ENCODE results near the gene TOMT.
"Not testable (repeated sequence)": the region's sequence is repeated elsewhere in the genome, so short reads cannot be mapped to it uniquely, and the experiment has no call there.

Gene TOMT

GRCh38 chr11:72144807-72145565 lies 39.3 kb downstream of the TOMT start:
- DNase-seq (ENCODE audit: low read depth, low spot score), result peak; percentile 36
- no peak for TF ChIP-seq CTCF (IDR thresholded peaks at IDR 0.05; ENCODE audit: low read depth, low read length)
- no peak overlapping the region for H3K4me3 ChIP-seq (ENCODE audit: low read depth, low read length)
- in situ Hi-C loops (cut with HindIII; ENCODE audit: low sequenced_read_pairs), result no loop called here

DNA sequence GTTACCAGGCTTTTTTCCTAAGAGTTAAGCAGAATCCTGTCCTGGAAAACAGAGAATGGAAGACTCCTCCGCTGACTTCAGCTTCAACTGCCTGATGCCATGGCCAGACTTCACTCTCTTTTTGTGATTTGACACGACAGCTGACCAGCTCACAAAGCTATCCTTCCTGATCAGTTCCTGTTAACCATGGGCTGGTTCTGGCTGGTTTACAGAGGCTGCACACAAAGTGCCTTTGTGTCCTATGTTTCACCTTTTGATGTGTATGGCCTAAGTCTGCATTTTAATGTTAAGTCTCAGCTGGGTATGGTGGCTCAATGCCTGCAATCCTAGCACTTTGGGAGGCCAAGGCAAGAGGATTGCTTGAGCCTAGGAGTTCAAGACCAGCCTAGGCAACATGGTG lies 40.9 kb downstream of the TOMT start:
- in situ Hi-C loops (cut with HindIII; ENCODE audit: low sequenced_read_pairs), result no loop called here
- no peak for DNase-seq (ENCODE audit: low read depth, low spot score)

GRCh38 chr11:72150882-72151281 lies 45.2 kb downstream of the TOMT start:
- no peak for TF ChIP-seq CTCF (IDR thresholded peaks at IDR 0.05; ENCODE audit: low read depth, low read length)
- DNase-seq (ENCODE audit: low read depth, low spot score), result no peak
- H3K4me3 ChIP-seq (ENCODE audit: low read depth, low read length), result no peak overlapping the region
- in situ Hi-C loops (cut with HindIII; ENCODE audit: low sequenced_read_pairs), result no loop called here

More for the DNA sequence above, 40.9 kb downstream of the TOMT start:
- TF ChIP-seq CTCF (IDR thresholded peaks at IDR 0.05; ENCODE audit: low read depth, low read length), result no peak
- H3K4me3 ChIP-seq (ENCODE audit: low read depth, low read length), result no peak overlapping the region

DNA sequence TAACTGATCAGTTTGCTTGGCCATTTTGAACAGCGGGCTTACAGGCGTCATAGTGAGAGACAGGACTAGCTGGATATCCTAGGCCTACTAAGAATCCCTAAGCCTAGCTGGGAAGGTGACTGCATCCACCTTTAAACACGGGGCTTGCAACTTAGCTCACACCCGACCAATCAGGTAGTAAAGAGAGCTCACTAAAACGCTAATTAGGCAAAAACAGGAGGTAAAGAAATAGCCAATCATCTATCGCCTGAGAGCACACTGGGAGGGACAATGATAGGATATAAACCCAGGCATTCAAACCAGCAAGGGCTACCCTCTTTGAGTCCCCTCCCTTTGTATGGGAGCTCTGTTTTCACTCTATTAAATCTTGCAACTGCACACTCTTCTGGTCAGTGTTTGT lies 48.1 kb downstream of the TOMT start:
- DNase-seq (ENCODE audit: low read depth, low spot score); H3K4me3 ChIP-seq (ENCODE audit: low read depth, low read length); in situ Hi-C loops (cut with HindIII; ENCODE audit: low sequenced_read_pairs): not testable (repeated sequence)

- in situ Hi-C loops (cut with HindIII; ENCODE audit: low sequenced_read_pairs), result no loop called here
- no peak overlapping the region for H3K4me3 ChIP-seq (ENCODE audit: low read depth, low read length)
- TF ChIP-seq CTCF (IDR thresholded peaks at IDR 0.05; ENCODE audit: low read depth, low read length), result no peak
- no peak for DNase-seq (ENCODE audit: low read depth, low spot score)
Measured at GRCh38 chr11:72154816-72155215, 49.1 kb downstream of the TOMT start.

DNA sequence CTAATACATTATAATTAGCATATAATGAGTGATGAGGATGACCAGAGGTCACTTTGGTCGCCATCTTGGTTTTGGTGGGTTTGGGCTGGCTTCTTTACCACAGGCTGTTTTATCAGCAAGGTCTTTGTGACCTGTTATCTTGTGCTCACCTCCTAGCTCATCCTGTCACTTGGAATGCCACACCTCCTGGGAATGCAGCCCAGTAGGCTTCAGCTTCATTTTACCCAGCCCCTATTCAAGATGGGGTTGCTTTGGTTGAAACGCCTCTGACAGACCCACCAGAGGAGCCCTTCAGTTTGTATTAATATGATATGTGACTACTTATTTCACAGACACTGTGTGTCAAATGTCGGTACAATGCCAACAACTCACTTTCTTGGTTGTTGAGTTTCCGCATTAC lies 50.0 kb downstream of the TOMT start:
- H3K4me3 ChIP-seq (ENCODE audit: low read depth, low read length), result no peak overlapping the region
- in situ Hi-C loops (cut with HindIII; ENCODE audit: low sequenced_read_pairs), result no loop called here
- no peak for TF ChIP-seq CTCF (IDR thresholded peaks at IDR 0.05; ENCODE audit: low read depth, low read length)
- DNase-seq (ENCODE audit: low read depth, low spot score), result no peak

GRCh38 chr11:72157131-72157530 lies 51.4 kb downstream of the TOMT start:
- H3K4me3 ChIP-seq (ENCODE audit: low read depth, low read length), result no peak overlapping the region
- no peak for TF ChIP-seq CTCF (IDR thresholded peaks at IDR 0.05; ENCODE audit: low read depth, low read length)
- no peak for DNase-seq (ENCODE audit: low read depth, low spot score)
- in situ Hi-C loops (cut with HindIII; ENCODE audit: low sequenced_read_pairs), result no loop called here

Data from astrocyte of the spinal cord (primary cell).